Measurements from ENCODE around the gene CA10. TPM values are rescaled to one million over a fixed set of nuclear protein-coding genes. Genes with fewer than 3 reads are reported as not detected.

The CA10 gene
- total and polyA plus RNA-seq, 2 experiments from 2014 or later = 0.92 to 1.5 TPM

DNA sequence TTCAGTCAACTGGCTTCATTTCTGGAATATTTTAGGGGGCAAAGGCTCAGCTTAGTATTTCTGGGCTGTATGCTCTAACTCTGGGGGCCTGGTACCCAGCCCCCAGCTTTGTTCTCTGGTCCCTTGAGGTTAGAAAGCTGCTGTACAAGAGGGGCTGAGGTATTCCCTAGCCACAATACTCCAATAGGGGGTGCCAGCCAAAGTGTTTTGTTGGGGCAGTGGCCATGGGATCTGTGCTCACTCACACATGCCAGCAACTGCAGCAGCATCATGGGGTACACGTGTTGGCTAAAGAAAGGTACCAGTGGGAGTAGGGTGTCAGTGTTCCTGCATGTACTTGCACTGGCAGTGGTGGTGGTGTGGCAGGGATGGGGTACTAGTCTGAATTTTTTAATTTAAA lies 257.3 kb downstream of the CA10 start:
- H4K20me1 ChIP-seq (replicated peaks; ENCODE audit: insufficient read depth) = no peaks in the 10 kb centered on the region
- Mint-ChIP-seq H3K4me1 (no peaks in the 10 kb centered on the region), H3K36me3 (ENCODE audit: low read depth) (no peaks in the 10 kb centered on the region), H3K9me3 (no peaks in the 10 kb centered on the region; the same call in 2 of the 3 replicates), H3K27ac (no peak overlapping the region), H3K4me3 (no peak overlapping the region), H3K27me3 (ENCODE audit: insufficient read depth, low read depth, poor library complexity) (no peaks in the 10 kb centered on the region)
- no peaks in the 10 kb centered on the region for H3F3A ChIP-seq (replicated peaks; ENCODE audit: low read depth)
- no peak overlapping the region for H3K4me3 ChIP-seq
- H3K4me1 ChIP-seq (ENCODE audit: insufficient read depth) = no peaks in the 10 kb centered on the region
- no peak for TF ChIP-seq NANOG (IDR thresholded peaks at IDR 0.05; ENCODE audit: borderline replicate concordance)
- peak; percentile 37 to 58 for TF ChIP-seq CTCF (conservative IDR thresholded peaks at IDR 0.05; ENCODE audit: low read depth in 2 of 2)
- no peaks in the 10 kb centered on the region for H3K9me2 ChIP-seq (ENCODE audit: insufficient read depth)
- H3K79me2 ChIP-seq (replicated peaks; ENCODE audit: insufficient read depth) = no peaks in the 10 kb centered on the region
- no peak overlapping the region for H3K27ac ChIP-seq (ENCODE audit: low read depth)
- no peak overlapping the region for H2AFZ ChIP-seq
- ATAC-seq = peak; percentile 79
- no peaks in the 10 kb centered on the region for H3K36me3 ChIP-seq (ENCODE audit: insufficient read depth)
- H3K4me2 ChIP-seq = no peak overlapping the region
- no peaks in the 10 kb centered on the region for H3K27me3 ChIP-seq (ENCODE audit: insufficient read depth)
- DNase-seq (ENCODE audit: low spot score) = peak; percentile 48

- no peaks in the 10 kb centered on the region for H3K4me1 Mint-ChIP-seq
- H4K20me1 ChIP-seq (replicated peaks; ENCODE audit: insufficient read depth) = no peaks in the 10 kb centered on the region
- no peak overlapping the region for H3K27ac Mint-ChIP-seq
- no peak overlapping the region for H2AFZ ChIP-seq
- no peaks in the 10 kb centered on the region for H3K36me3 ChIP-seq (ENCODE audit: insufficient read depth)
- H3K4me2 ChIP-seq = no peak overlapping the region
- no peak overlapping the region for H3K4me3 ChIP-seq
- H3K9me3 Mint-ChIP-seq = peaks cover 7% of the 10 kb centered on the region; the same call in 2 of the 3 replicates
- H3K79me2 ChIP-seq (replicated peaks; ENCODE audit: insufficient read depth) = no peaks in the 10 kb centered on the region
- H3K27me3 ChIP-seq (ENCODE audit: insufficient read depth) = no peaks in the 10 kb centered on the region
- no peaks in the 10 kb centered on the region for H3K4me1 ChIP-seq (ENCODE audit: insufficient read depth)
- DNase-seq (ENCODE audit: low spot score) = no peak
- no peaks in the 10 kb centered on the region for H3F3A ChIP-seq (replicated peaks; ENCODE audit: low read depth)
- H3K9me2 ChIP-seq (ENCODE audit: insufficient read depth) = no peaks in the 10 kb centered on the region
- no peak for ATAC-seq
- H3K4me3 Mint-ChIP-seq = no peak overlapping the region
- no peaks in the 10 kb centered on the region for H3K27me3 Mint-ChIP-seq (ENCODE audit: insufficient read depth, low read depth, poor library complexity)
- H3K36me3 Mint-ChIP-seq (ENCODE audit: low read depth) = no peaks in the 10 kb centered on the region
- no peak overlapping the region for H3K27ac ChIP-seq (ENCODE audit: low read depth)
- TF ChIP-seq EZH2 (IDR thresholded peaks at IDR 0.05; ENCODE audit: low read depth, unreplicated experiment) = no peak
- TF ChIP-seq POLR2AphosphoS5 (IDR thresholded peaks at IDR 0.05; ENCODE audit: low read depth) = no peak
- TF ChIP-seq, protein P1, sequence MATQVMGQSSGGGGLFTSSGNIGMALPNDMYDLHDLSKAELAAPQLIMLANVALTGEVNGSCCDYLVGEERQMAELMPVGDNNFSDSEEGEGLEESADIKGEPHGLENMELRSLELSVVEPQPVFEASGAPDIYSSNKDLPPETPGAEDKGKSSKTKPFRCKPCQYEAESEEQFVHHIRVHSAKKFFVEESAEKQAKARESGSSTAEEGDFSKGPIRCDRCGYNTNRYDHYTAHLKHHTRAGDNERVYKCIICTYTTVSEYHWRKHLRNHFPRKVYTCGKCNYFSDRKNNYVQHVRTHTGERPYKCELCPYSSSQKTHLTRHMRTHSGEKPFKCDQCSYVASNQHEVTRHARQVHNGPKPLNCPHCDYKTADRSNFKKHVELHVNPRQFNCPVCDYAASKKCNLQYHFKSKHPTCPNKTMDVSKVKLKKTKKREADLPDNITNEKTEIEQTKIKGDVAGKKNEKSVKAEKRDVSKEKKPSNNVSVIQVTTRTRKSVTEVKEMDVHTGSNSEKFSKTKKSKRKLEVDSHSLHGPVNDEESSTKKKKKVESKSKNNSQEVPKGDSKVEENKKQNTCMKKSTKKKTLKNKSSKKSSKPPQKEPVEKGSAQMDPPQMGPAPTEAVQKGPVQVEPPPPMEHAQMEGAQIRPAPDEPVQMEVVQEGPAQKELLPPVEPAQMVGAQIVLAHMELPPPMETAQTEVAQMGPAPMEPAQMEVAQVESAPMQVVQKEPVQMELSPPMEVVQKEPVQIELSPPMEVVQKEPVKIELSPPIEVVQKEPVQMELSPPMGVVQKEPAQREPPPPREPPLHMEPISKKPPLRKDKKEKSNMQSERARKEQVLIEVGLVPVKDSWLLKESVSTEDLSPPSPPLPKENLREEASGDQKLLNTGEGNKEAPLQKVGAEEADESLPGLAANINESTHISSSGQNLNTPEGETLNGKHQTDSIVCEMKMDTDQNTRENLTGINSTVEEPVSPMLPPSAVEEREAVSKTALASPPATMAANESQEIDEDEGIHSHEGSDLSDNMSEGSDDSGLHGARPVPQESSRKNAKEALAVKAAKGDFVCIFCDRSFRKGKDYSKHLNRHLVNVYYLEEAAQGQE (IDR thresholded peaks at IDR 0.05; ENCODE audit: unreplicated experiment) = no peak
- no peak for TF ChIP-seq ZNF462 (CRISPR knock-in tag; IDR thresholded peaks at IDR 0.05)
- TF ChIP-seq ZNF114 (CRISPR knock-in tag; IDR thresholded peaks at IDR 0.05) = no peak
- TF ChIP-seq ZNF331 (CRISPR knock-in tag; IDR thresholded peaks at IDR 0.05; ENCODE audit: low read depth) = no peak
- TF ChIP-seq CTCF (conservative IDR thresholded peaks at IDR 0.05; ENCODE audit: low read depth in 2 of 2) = no peak
Measured at GRCh38 chr17:51891936-51892335, 266.6 kb downstream of the CA10 start.

All from GM23338 (cell line).